ENCODE results near the gene ACOXL. TPM values are rescaled to one million over a fixed set of nuclear protein-coding genes. Genes with fewer than 3 reads are reported as not detected.

Gene ACOXL
- total and polyA plus RNA-seq, 3 donors from 2014 or later: 4.9 to 7.9 (median 5.3) TPM

DNA sequence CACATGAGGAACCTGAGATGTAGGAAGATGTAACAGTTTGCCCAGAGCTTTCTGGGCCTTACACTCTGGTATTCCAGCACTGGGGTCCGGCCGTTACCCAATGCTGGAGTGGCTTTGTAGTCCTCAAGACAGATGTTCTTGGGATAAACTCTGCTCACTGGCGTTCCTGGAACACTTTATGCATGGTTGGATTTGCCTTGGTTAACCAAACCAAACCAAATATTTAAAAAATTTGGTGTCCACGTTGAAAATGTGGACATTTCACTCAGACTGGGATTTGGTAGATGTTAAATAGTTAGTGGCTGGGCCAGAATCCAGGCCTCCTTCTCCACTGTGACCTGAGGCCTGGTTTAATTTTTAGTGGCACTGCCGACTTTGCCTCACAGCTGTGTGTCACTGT, 81.5 kb downstream of the ACOXL start:
- intact Hi-C loops (cut with DNase I; ENCODE audit: low total_unique reads): no loop called here
- Histone ChIP-seq H3K9me3 (no peaks in the 10 kb centered on the region), H3K27me3 (no peaks in the 10 kb centered on the region), H3K36me3 (ENCODE audit: low read depth, missing control alignments) (no peaks in the 10 kb centered on the region), H3K4me3 (no peak overlapping the region), H3K27ac (no peak overlapping the region), H3K4me1 (no peaks in the 10 kb centered on the region)
- WGBS, 2 donors: 94 to 97% methylated on average over 5 of the region's 5 CpGs
- TF ChIP-seq POLR2A (IDR thresholded peaks at IDR 0.05): no peak
- no peak for TF ChIP-seq CTCF (IDR thresholded peaks at IDR 0.05)
- no peak for DNase-seq

GRCh38 chr2:110815938-110816337, 83.6 kb downstream of the ACOXL start:
- H3K9me3 ChIP-seq: no peaks in the 10 kb centered on the region
- intact Hi-C loops (cut with DNase I; ENCODE audit: low total_unique reads): no loop called here
- H3K27me3 ChIP-seq: no peaks in the 10 kb centered on the region
- 91% methylated on average over 1 of the region's 1 CpG for WGBS, 2 donors
- DNase-seq: no peak
- TF ChIP-seq POLR2A (IDR thresholded peaks at IDR 0.05) (no peak), CTCF (IDR thresholded peaks at IDR 0.05) (no peak)
- H3K4me3 ChIP-seq: no peak overlapping the region
- no peaks in the 10 kb centered on the region for H3K4me1 ChIP-seq
- H3K36me3 ChIP-seq (ENCODE audit: low read depth, missing control alignments): no peaks in the 10 kb centered on the region
- no peak overlapping the region for H3K27ac ChIP-seq

DNA sequence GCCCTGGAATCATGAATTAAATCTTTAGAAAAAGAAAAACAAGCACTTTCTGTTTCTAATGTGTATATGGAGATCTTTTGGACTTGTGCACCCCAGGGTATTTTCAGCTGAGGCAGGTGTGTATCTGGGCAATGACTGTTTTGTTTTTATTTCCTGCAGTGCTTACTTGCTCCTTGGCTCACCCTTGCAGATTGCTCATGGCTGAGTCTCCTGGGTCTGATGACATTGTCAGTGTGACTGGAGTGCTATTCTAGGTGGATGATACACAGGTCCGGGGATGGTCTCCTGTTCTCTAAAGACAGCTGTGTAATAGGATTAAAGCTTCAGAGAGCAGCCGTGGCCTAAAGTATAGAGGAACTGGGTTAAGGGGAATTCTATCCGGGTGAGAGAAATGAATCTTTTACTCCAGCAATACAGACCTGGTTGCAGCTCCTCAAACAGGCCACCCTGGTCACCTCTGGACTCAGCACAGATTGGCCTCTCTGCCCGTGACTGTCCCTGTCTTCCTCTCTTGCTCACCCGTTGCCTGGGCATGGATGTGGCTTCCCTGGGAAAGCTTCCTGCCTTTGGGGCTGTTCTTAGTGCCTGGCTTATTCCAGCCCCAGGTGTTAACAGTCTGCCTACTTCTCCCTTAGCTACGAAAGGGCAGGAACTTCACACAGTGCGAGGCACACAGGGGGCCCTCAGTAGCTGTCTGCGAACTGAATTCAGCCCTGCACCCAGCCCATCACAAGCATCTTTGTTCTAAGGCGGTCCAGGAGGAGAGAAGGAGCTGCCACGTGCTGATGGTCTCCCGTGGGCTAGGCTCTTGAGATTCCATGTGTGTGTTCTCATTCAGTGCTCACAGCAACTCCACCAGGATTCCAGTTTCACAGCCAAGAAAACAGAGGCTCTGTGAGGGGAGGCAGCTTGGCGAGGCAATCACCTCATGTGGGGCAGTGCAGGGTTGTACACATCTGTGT, 84.3 kb downstream of the ACOXL start:
- no peak for DNase-seq
- Histone ChIP-seq H3K27me3 (no peaks in the 10 kb centered on the region), H3K36me3 (ENCODE audit: low read depth, missing control alignments) (no peaks in the 10 kb centered on the region), H3K27ac (no peak overlapping the region), H3K4me1 (no peaks in the 10 kb centered on the region), H3K4me3 (no peak overlapping the region), H3K9me3 (no peaks in the 10 kb centered on the region)
- intact Hi-C loops (cut with DNase I; ENCODE audit: low total_unique reads): no loop called here
- WGBS, 2 donors: 85 to 93% methylated on average over 12 of the region's 12 CpGs
- TF ChIP-seq POLR2A (IDR thresholded peaks at IDR 0.05): no peak
- no peak for TF ChIP-seq CTCF (IDR thresholded peaks at IDR 0.05)

GRCh38 chr2:110818767-110819481, 86.6 kb downstream of the ACOXL start:
- no peak for DNase-seq
- H3K27me3 ChIP-seq: no peaks in the 10 kb centered on the region
- WGBS, 2 donors: 79 to 80% methylated on average over 7 to 8 of the region's 8 CpGs
- no peak overlapping the region for H3K27ac ChIP-seq
- H3K4me3 ChIP-seq: no peak overlapping the region
- intact Hi-C loops (cut with DNase I; ENCODE audit: low total_unique reads): no loop called here
- no peak for TF ChIP-seq CTCF (IDR thresholded peaks at IDR 0.05)
- TF ChIP-seq POLR2A (IDR thresholded peaks at IDR 0.05): no peak
- no peaks in the 10 kb centered on the region for H3K36me3 ChIP-seq (ENCODE audit: low read depth, missing control alignments)
- H3K4me1 ChIP-seq: no peaks in the 10 kb centered on the region
- no peaks in the 10 kb centered on the region for H3K9me3 ChIP-seq

All from testis (tissue), 3 donors.